HG02970 (cell line): Measurements from ENCODE around the gene SOS2.

Source experiments
- ATAC-seq: cut with Tn5 transposase; IDR thresholded peaks from one replicate; pipeline ENCODE4 v1.9.1; 2021; ENCODE audit warnings: mild to moderate bottlenecking, moderate library complexity, moderate number of reproducible peaks; ENCODE audit not compliant: unreplicated experiment, low FRiP score

SOS2 gene

DNA sequence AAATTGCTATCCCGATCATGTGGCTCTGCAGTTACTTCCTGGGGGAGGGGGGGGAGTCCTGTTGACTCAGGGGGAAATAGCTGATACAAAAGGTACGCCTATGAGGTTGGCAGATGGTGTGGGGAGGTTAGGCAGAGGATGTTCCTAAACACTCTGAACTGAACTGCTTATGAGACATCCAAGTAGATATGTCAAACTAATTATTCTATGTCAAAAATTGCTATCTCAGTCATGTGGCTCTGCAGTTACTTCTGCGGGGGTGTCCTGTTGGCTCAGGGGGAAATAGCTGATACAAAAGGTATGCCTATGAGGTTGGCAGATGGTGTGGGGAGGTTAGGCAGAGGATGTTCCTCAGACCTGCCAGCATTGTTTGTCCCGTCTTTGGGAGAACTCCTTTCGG is 109.9 kb downstream of the SOS2 start:
- no peak for ATAC-seq

DNA sequence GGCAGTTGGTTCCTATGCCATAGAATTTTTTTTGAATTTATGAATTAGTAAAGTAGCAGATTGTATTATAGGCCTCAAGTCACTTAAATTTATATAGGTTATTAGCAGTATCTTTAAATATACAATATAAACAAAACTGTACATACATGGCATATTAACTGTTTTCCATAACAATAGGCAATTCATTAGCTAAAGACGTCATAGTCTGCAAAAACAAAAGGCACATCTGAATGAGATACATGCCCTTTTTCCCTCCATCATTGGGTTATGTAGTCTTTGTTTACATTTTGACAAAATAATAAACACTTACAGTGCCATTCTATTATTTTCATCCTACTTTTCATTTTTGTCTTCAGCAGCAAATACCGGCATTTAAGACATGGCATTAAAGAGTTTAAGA is 113.9 kb downstream of the SOS2 start:
- ATAC-seq: no peak

DNA sequence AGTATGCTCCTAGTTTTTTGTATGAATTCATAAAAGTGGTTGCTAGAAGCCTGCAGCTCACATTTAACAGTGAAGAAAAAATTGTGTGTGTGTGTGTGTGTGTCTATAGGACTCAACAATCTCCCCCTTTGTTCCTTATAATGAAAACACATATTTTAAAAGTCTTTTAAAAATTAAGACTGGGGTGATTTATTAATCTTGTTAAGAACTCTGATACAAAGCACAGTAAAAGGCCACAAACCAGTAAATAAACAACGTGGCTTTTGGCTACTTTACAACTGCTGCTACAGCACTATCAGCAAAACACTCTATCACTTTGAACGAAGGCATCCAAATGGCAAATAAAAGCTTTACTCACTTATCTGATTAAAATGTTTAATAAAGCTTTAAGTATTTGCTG is 114.4 kb downstream of the SOS2 start:
- no peak for ATAC-seq

DNA sequence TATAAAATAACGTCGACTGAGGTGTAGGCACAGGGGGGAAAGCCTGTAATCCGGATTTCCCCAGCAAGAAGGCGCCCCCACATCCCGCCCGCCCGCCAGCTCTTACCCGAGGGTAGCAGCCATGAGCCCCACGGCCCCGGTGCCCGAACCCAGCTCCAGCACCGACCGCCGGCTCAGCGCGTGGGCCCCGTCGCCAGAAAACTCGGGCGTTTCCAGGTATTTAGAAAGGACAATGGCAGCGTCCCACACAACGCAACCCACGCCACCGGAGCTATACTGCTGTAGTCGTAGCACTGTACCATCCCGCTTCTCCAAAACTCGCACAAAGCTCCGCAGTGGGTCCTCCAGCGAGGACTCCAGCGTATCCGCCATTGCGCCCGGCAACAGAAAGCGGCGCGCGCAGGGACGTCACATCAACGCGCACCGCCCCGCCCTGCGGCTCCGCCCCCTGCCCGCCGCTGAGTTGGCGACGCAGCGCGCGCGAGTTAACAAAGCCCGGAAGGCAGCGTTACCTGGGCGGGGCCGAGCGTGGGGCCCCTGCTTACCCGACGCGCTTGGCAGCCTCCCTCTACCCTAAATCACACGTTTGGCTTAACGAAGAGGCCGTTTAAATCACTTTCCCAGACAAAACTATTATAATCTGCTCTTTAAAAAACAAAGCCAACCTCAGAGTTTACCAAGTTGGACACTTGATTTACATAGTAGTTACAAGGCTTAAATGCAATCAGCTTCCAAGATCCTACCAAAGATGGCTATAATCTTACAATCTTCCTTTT is 115.0 kb downstream of the SOS2 start, which contains the start of gene VCPKMT:
Gene VCPKMT, minus strand, starts transcription at position 392 of the 776 bp plus-strand sequence. Its CDS starts 20 bp downstream, at position 372.
- peak; percentile 90 for ATAC-seq

DNA sequence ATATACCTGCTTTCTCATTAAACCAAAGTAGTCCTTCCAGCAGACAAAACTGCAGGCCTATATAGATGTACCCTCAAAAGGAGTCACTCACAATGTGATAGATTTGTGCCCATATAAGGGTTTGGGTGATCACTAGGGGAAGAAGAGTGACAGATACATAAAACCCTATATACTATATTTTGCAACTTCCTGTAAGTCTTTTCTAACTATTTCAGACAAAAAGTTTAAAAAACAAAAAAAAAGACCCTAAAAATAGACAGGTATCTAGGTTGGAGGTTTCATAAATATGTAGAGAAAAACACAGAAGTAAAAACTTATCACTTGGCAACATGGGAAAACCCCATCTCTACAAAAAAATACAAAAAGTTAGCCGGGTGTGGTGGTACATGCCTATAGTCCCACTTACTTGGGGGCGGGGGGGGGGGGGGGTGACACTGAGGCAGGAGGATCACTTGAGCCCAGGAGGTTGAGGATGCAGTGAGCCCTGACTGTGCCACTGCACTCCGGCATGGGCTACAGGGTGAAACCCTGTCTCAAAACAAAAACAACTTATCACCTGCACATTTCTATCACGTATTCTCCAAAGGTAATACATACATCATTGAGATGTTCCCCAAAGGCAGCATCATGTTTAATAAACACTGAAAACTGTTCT is 117.9 kb downstream of the SOS2 start:
- no peak for ATAC-seq

DNA sequence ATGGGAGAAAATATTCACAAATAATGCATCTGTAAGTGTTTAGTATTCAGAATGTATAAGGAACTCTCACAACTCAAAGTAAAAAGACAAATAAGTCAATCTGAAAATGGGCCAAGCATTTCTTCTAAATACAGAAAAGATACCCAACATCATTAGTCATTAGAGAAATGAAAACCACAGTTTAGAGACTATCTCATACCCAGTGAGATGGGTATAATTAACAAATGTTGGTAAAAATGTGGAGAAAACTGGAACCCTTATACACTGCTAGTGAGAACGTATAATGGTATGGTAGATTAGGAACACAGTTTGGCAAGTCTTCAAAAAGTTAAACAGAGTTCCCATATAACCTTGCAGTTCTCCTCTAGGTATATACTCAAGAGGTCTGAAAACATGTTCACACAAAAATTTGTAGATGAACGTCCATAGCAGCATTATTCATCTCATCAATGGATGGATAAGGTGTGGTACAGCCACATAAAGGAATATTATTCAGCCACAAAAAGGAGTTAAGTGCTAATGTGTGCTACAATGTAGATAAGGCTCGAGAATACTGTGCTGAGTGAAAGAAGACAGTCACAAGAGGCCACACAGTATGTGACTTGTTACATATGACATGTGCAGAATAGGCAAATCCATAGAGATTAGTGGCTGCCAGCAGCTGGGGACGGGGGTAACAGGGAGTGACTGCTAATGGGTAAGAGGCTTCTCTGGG is 120.9 kb downstream of the SOS2 start:
- no peak for ATAC-seq

DNA sequence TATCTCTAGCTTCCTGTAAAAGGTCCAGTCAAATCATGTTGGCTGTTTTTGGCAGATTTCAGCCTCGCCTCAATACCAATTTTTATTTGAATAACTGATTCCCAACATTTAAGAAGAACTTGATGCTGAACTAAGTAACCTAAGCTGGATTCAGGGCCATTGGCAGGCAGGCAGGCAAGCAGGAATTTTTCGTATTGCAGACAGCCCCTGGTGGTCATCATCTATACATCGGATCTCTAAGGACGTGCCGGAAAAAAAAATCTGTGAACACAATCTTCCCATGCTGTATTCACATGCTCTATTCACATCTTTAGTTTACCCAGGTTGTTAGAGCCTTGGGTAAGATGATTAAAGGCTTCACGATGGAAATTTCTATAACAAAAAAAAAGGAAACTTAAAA is 122.0 kb downstream of the SOS2 start:
- no peak for ATAC-seq

DNA sequence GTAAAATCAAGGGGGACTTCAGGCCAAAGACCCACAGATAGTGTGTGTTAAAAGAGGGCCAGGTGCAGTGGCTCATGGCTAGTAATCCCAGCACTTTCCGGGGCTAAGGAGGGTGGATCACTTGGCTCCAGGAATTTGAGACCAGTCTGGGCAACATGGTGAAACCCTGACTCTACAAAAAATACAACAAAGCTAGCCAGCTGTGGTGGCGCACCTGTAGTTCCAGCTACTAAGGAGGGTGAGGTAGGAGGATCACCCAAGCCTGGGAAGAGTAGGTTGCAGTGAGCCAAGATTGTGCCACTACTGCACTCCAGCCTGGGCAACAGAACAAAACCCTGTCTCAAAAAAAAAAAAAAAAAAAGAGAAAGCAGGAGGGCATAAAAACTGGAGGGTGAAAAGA is 123.5 kb downstream of the SOS2 start:
- no peak for ATAC-seq

DNA sequence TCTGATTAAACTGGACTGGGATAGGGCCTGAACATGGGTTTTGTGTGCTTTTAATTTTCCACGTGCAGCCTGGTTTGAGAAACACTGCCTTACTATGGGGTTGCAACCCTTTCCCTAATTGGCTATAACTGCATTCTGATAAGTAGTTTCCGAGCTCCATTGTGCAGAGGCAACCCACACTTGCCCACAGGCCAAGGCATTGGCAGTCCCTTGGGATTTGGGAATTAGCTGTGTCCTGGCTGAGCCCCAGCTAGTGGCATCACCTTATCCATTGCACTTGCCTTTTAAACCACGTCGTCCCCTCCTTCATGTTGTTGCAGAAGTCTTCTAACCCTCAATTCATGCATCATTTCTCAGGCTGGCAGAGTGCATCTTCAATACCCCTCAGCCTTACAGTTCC is 125.2 kb downstream of the SOS2 start:
- ATAC-seq: no peak

DNA sequence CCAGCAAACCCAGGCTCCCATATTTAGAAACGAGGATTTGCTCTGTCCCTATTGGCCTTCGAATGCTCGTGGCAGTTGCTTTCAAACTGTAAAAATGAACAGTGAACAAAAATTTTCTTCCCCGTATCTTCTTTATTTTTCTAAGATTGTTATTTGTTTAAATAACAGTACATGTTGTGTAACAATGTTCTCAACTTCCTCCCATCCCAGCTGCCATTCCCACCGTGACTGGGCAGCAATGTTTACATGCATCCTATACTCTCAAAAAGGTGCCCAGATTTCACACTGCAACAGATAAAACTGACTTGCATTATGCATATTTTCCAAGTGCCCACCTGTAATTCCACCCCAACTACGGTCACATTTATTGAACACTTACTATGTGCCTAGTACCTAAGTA is 127.8 kb downstream of the SOS2 start:
- no peak for ATAC-seq

DNA sequence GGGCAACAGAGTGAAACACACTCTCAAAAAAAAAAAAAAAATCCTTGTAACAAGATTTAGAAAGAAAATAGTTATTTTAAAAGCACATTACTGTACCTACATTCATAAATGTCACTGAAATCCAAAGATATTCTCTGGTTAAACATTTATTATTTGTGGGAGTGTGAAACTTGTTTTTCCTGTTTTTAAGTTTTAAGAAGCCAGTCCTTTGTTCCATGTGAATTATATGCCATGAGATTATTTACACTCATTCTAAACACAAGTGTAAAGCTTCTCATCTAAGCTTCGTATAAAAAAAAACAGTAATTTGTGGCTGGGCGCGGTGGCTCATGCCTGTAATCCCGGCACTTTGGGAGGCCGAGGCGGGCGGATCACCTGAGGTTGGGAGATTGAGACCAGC is 130.0 kb downstream of the SOS2 start:
- ATAC-seq: no peak

DNA sequence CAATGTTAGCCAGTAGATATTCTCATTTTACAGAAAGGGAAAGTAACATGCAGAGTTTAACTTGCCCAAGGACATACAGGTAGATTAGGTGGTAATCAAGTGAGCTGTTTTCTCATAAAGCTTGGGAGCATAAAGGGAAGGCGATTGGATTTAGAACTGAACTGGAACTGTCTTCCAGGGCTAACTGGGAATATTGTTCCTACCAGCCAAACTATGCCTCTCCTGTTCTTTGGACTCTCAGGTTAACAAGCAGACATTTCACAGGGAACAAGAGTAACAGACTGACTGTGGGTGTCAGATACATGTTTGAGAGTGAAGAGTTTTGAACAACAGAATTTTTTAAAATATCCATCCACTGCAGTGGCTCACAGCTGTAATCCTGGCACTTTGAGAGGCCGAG is 130.6 kb downstream of the SOS2 start:
- no peak for ATAC-seq

DNA sequence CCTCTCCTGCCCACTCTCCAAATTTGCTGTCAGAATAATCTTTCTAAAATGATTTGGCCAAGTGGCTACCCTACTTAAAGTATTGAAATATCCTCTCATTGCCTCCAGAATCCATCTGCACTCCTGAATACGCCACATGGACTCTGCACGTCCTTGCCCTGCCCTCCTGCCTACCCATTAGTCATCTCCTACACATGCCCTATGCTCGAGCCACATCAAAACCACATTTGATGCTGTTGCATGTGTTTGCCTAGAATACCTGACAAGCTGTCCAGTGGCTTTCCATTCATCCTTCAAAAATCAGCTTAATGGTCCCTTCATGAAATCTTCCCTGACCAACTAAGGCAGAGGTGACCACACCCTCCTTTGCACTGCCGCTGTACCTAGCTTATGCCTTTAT is 132.0 kb downstream of the SOS2 start:
- ATAC-seq: no peak

DNA sequence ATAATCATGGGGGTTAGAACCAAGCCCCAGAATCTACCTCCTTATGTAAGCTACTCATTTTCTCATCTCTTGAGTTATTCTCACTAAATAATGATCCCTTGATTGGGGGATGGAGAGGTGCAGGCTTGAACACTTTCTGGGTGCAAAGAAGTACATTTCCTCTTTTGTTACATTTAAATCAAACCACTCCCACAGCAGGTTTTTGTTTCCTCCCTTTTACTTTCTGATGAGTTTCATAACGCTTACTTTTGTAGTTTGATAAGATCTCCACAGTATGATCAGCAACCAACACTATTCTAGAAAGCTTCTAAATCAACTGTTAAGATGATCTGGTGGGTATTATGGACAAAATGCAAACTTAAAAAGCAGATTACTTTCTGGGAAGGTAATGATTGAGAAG is 135.5 kb downstream of the SOS2 start:
- no peak for ATAC-seq

DNA sequence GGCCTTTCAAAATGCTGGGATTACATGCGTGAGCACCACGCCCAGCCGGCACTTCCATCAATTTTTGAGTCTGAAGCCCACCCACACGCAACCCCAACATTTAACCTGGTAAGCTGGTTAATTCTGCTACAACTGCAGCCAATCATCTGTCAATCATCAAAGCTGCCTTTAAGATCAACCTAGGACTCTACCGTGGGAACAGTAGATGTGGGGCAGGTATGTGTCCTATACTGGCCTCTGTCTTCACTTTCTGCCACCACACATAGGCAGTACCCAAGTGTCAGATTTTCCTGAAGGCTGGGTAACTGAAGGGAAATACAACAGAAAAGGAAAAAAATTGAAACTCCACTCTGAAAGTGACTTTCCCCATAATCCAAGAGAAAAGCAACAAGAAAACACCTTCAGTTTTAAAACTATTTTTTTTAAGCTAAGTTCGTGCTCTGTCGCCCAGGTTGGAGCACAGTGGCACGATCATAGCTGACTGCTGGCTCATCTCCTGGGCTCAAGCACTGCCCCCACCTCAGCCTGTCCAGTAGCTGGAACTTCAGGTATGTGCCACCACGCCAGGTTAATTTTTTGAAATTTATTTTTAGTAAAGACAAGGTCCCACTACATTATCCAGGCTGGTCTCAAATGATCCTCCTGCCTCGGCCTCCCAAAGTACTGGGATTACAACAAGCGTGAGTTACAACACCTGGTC is 137.2 kb downstream of the SOS2 start:
- ATAC-seq: no peak

DNA sequence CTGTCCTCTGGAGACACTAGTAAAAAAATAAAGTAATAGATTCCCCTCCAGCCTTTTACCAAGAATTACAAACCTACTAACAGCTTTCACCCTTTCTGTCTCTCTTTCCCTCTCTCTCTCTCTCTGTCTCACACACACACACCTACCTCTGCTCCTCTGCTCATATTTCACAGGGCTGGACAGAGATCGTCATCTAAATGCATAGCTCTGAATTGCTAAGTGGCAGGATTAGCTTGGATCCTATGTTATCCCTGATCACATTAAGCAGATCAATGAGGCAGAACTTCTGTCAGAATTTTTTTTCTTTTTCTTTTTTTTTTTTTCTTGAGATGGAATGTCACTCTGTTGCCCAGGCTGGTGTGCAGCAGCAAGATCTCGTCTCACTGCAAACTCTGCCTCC is 137.9 kb downstream of the SOS2 start:
- ATAC-seq: no peak

DNA sequence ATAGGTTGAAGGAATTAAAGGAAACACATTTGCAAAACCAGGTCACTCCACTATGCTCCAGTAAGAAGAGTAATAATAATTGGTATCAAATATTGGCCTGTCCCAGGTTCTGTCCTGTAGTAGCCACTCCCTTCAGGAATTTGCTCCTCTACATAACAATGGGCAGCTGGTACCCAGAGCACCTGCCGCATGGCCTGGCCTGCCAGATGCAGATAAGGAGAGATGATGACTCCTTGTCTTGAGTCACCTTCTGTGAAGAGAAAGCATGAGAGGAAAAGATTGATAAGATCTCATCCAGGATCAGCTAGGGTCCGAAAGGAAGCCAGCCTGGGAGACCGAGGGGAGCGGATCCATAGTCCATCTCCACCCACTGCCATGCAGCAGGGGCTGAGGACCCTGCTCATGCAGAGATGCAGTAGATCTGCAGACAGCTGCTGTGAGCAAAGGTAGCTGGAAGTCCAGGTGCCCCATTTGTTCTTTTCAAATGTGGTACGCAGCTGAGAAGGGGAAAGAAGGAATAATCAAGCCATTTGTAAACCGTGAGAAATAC is 139.3 kb downstream of the SOS2 start:
- no peak for ATAC-seq

DNA sequence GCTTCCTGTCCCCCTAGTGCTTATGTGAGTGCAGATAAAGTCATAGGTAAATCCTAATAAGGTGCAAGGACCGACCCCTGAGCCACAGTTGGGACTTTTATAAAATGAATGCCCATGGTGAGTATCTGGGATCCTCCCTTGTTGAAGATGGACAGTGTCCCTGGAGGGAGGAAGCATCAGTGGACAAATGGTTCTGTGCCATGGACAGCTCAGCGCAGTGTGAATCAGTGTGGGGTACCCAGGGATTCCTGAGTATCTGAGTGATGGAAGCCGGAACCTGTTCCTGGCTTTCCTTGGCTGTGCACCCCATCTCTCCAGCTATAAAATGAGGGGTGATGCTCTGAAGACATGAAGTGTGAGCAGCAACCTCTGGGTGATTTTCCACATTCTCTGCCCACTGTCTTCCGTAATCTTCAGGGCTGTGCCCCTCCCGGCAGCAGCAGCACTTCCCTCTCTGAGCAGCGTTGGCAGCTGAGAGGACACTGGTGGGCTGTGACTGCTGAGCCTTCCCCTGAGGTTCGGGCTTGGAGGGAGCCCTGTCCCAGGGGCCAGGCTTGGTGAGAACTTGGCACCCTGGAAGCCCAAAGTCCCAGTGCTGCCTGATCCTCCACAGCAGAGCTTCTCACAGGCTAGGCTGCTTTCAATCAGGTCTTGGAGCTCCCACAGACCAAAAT is 140.0 kb downstream of the SOS2 start:
- no peak for ATAC-seq

DNA sequence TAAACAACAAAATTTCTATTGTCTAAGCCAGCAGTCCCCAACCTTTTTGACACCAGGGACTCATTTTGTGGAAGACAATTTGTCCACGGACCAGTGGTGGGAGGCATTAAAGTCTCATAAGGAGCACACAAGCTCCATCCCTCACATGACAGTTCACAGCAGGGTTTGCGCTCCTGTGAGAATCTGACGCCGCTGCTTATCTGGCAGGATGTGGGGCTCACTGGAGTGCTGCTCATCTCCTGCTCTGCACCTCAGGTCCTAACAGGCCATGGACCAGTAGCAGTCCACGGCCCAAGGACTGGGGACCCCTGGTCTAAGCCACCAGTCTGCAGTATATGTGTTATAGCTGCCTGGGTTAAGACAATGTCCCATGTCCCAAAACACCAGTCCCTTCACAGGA is 142.2 kb downstream of the SOS2 start:
- ATAC-seq: no peak

DNA sequence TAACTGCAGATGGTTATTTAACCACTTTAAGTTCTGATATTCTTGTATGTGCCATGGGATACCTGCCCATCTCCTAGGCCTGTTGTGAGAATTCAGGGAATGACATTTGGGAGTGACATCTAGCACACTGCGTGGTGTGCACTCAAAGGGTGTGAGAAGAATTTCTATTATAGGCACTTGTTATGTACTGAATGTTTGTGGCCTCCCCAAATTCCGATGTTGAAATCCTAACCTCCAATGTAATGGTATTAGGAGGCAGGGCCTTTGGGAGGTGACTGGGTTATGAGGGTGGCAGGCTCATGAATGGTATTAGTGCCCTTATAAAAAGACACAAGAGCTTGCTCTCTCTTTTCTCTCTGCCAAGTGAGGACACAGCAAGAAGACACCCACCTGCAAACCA is 142.6 kb downstream of the SOS2 start:
- ATAC-seq: no peak
